GM12878 (cell line): ENCODE measurements around the gene PPL. TPM values are rescaled to one million over a fixed set of nuclear protein-coding genes. Genes with fewer than 3 reads are reported as not detected.

Experiments
- ATAC-seq: fragments of 200-7000 bp; cut with Tn5 transposase; 3 replicates; pipeline ENCODE4 v1.9.1; 2020; ENCODE audit warnings: mild to moderate bottlenecking, moderate library complexity
- BruUV-seq: library from RNA; stranded (reverse); fragments of 400-500 nt; replicated peaks from 2 replicates; lab custom pipeline; 2021; lab: Mats Ljungman, UMichigan
- CTCF ChIA-PET: fragments of 300-600 bp; sonication (Branson Sonifier 250); formaldehyde crosslinking; extraction: SDS; loops from one replicate; lab custom pipeline; 2021; ENCODE audit warnings: inconsistent platforms; lab: Yijun Ruan, JAX
- POLR2A ChIA-PET: fragments of 350-600 bp; formaldehyde crosslinking; extraction: SDS; loops from one replicate; lab custom pipeline; 2021; ENCODE audit warnings: inconsistent platforms; lab: Charles Lee
- RAD21 ChIA-PET: fragments of 300-600 bp; sonication (Branson Sonifier 250); formaldehyde crosslinking; loops from one replicate; lab custom pipeline; 2023; ENCODE audit warnings: antibody characterized with exemption; ENCODE audit not compliant: unreplicated experiment; lab: Charles Lee
- SMC1A ChIA-PET: fragments of 300-600 bp; sonication (Branson Sonifier 250); formaldehyde crosslinking; loops from one replicate; lab custom pipeline; 2023; ENCODE audit not compliant: unreplicated experiment, uncharacterized antibody; lab: Charles Lee
- DNase-seq: peaks from one replicate; pipeline ENCODE4 v3.0.0-alpha.2; 2011; ENCODE audit warnings: low read depth, low spot score
- FAIRE-seq: peaks from 3 replicates; lab custom pipeline; 2011; peaks lifted over from hg19 to GRCh38; lab: Jason Lieb, UNC
- H2AFZ ChIP-seq: 2 replicates; pipeline ENCODE4 v1.6.0; 2011; ENCODE audit warnings: low read depth, low read length, control low read depth; ENCODE audit not compliant: control insufficient read depth
- H3K27ac ChIP-seq: 2 replicates; pipeline ENCODE4 v1.5.1; 2011; ENCODE audit warnings: control low read depth; ENCODE audit not compliant: control insufficient read depth, insufficient read depth
- H3K27me3 ChIP-seq, 2 experiments: replicated peaks in 1 of 2; 2 replicates each; pipeline versions ENCODE4 v1.6.0 to v1.6.1; 2011; ENCODE audit warnings: low read length in 1 of 2; ENCODE audit not compliant: control insufficient read depth in 2 of 2, insufficient read depth in 2 of 2
- H3K36me3 ChIP-seq, 2 experiments: 2 replicates each; pipeline ENCODE4 v1.5.1; 2011; ENCODE audit warnings: low read length in 1 of 2; ENCODE audit not compliant: control insufficient read depth in 2 of 2, insufficient read depth in 2 of 2
- H3K4me1 ChIP-seq: 2 replicates; pipeline ENCODE4 v1.6.1; 2011; ENCODE audit warnings: mild to moderate bottlenecking, low read length, moderate library complexity, mixed read lengths; ENCODE audit not compliant: control insufficient read depth, insufficient read depth
- H3K4me2 ChIP-seq: 2 replicates; pipeline ENCODE4 v1.6.0; 2011; ENCODE audit warnings: control low read depth; ENCODE audit not compliant: control insufficient read depth, insufficient read depth
- H3K4me3 ChIP-seq: fragments of 200-600 bp; sonication (generic); 2 replicates; pipeline ENCODE4 v1.5.1; 2016
- H3K79me2 ChIP-seq: 2 replicates; pipeline ENCODE4 v1.6.0; 2011; ENCODE audit warnings: low read length; ENCODE audit not compliant: control insufficient read depth, insufficient read depth
- H3K9ac ChIP-seq: 2 replicates; pipeline ENCODE4 v1.8.0; 2011; ENCODE audit warnings: low read length, control low read depth, mixed read lengths; ENCODE audit not compliant: control insufficient read depth, insufficient read depth
- H3K9me3 ChIP-seq: replicated peaks from 3 replicates; pipeline ENCODE4 v1.5.1; 2011; ENCODE audit warnings: mild to moderate bottlenecking, low read length; ENCODE audit not compliant: control insufficient read depth, insufficient read depth
- H4K20me1 ChIP-seq: 2 replicates; pipeline ENCODE4 v1.6.0; 2011; ENCODE audit not compliant: control insufficient read depth, insufficient read depth
- BCL11A ChIP-seq: IDR thresholded peaks from 2 replicates; pipeline ENCODE4 v1.6.1; 2011; ENCODE audit warnings: low read depth, low read length
- ETV6 ChIP-seq, 2 experiments: fragments of 450-650 bp in 1 of 2; IDR thresholded peaks in 1 of 2; conservative IDR thresholded peaks in 1 of 2; 2 replicates each; pipeline ENCODE4 v1.6.1; 2014; ENCODE audit warnings: antibody characterized with exemption in 1 of 2, borderline replicate concordance in 1 of 2, low read depth in 1 of 2, mild to moderate bottlenecking in 1 of 2, moderate library complexity in 1 of 2
- FOXK2 ChIP-seq: fragments of 450-650 bp; IDR thresholded peaks from 2 replicates; pipeline ENCODE4 v1.6.1; 2017; ENCODE audit warnings: mild to moderate bottlenecking, moderate library complexity
- SMAD1 ChIP-seq: fragments of 450-650 bp; IDR thresholded peaks from 2 replicates; pipeline ENCODE4 v1.6.1; 2018; ENCODE audit warnings: mild to moderate bottlenecking, low read depth; ENCODE audit not compliant: partially characterized antibody
- TCF3 ChIP-seq: IDR thresholded peaks from 2 replicates; pipeline ENCODE4 v1.6.1; 2012; ENCODE audit warnings: low read depth, mild to moderate bottlenecking, low read length, borderline replicate concordance; ENCODE audit not compliant: insufficient read depth
- ZNF24 ChIP-seq: fragments of 450-650 bp; IDR thresholded peaks from 2 replicates; pipeline ENCODE4 v1.6.1; 2017; ENCODE audit warnings: antibody characterized with exemption, mild to moderate bottlenecking
- WGBS: methylation state at CpG from one replicate; pipeline ENCODE4 v1.1.6; 2016; ENCODE audit warnings: low lambda C conversion rate; ENCODE audit not compliant: insufficient replicate concordance, insufficient coverage; ENCODE audit errors: missing lambda C conversion rate; 5-methylcytosine and 5-hydroxymethylcytosine counted together
- in situ Hi-C: fragments of 300-500 bp; cut with MboI; formaldehyde crosslinking; loops from 9 replicates; pipeline ENCODE4 v1.14.3; 2018; ENCODE audit warnings: mixed read lengths
- intact Hi-C: fragments of 100-400 bp; cut with micrococcal nuclease; formaldehyde crosslinking; loops from one replicate; pipeline ENCODE4 v1.14.2; 2022; ENCODE audit not compliant: unreplicated experiment
- polyA plus RNA-seq, 11 experiments: library from polyadenylated mRNA; depleted of rRNA in 4 of 11; unstranded in 6 of 11; stranded (reverse) in 5 of 11; fragments of >200 nt; fragmentation: Nextera tagmentation in 4 of 11; fragmentation: Illumina TruSeq in 1 of 11; extraction: Ambion mirVana in 4 of 11; extraction: Trizol in 1 of 11; gene quantifications; 1 replicate in 1 of 11; 2 replicates in 10 of 11; pipeline versions ENCODE4 v1.2.1 to v1.2.3, GENCODE V29; 2011 to 2016; ENCODE audit warnings: inconsistent platforms in 2 of 11, missing spikeins in 2 of 11, low read depth in 1 of 11
- total RNA-seq, 4 experiments: library from RNA; depleted of rRNA in 3 of 4; stranded (reverse); fragments of >200 nt in 3 of 4; fragmentation: Illumina TruSeq in 1 of 4; extraction: Trizol in 1 of 4; gene quantifications; 2 replicates each; pipeline versions ENCODE4 v1.2.1 to v1.2.3, GENCODE V29; 2013 to 2021
- TF ChIP-seq, protein P1 (sequence below): fragments of 450-650 bp; IDR thresholded peaks from 2 replicates; pipeline ENCODE4 v1.6.1; 2017; ENCODE audit warnings: mild to moderate bottlenecking, moderate library complexity
- TF ChIP-seq, protein P2 (sequence below): fragments of 450-650 bp; IDR thresholded peaks from 2 replicates; pipeline ENCODE4 v1.6.1; 2014; ENCODE audit warnings: mild to moderate bottlenecking
- TF ChIP-seq, protein P3 (sequence below): fragments of 450-650 bp; conservative IDR thresholded peaks from 2 replicates; pipeline ENCODE4 v1.6.1; 2017; ENCODE audit warnings: mild to moderate bottlenecking, moderate library complexity
- TF ChIP-seq, protein P4 (sequence below): IDR thresholded peaks from 2 replicates; pipeline ENCODE4 v1.6.1; 2011; ENCODE audit warnings: borderline replicate concordance, low read depth, mild to moderate bottlenecking, moderate library complexity, low read length; ENCODE audit not compliant: insufficient read depth, poor library complexity, severe bottlenecking

Gene PPL
- total and polyA plus RNA-seq, 10 of the 15 experiments (the other 5 are each of a cell fraction or from before 2014, with no cell fraction given): 0.03 to 0.47 (median 0.05) TPM; not detected in 2

DNA sequence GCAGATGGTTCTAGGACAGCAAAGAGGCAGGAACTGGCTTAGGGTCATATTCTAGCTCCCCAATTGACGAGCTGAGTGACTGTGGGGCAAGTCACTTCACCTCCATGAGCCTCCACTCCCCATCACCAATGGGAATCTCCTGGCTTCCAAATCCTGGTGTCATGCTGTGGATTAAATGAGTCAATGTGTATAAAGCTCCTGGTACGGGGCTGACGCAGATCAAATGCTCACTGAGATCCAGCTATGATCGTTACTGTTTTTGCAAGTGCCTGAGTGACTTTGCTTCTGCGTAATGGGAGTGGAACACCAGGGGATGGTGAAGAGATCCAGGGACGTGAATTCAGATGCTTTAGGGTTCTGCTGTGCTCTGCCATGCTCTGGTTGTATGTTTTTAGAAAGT, 23.6 kb upstream of the PPL start (continued):
- TF ChIP-seq, protein P1, sequence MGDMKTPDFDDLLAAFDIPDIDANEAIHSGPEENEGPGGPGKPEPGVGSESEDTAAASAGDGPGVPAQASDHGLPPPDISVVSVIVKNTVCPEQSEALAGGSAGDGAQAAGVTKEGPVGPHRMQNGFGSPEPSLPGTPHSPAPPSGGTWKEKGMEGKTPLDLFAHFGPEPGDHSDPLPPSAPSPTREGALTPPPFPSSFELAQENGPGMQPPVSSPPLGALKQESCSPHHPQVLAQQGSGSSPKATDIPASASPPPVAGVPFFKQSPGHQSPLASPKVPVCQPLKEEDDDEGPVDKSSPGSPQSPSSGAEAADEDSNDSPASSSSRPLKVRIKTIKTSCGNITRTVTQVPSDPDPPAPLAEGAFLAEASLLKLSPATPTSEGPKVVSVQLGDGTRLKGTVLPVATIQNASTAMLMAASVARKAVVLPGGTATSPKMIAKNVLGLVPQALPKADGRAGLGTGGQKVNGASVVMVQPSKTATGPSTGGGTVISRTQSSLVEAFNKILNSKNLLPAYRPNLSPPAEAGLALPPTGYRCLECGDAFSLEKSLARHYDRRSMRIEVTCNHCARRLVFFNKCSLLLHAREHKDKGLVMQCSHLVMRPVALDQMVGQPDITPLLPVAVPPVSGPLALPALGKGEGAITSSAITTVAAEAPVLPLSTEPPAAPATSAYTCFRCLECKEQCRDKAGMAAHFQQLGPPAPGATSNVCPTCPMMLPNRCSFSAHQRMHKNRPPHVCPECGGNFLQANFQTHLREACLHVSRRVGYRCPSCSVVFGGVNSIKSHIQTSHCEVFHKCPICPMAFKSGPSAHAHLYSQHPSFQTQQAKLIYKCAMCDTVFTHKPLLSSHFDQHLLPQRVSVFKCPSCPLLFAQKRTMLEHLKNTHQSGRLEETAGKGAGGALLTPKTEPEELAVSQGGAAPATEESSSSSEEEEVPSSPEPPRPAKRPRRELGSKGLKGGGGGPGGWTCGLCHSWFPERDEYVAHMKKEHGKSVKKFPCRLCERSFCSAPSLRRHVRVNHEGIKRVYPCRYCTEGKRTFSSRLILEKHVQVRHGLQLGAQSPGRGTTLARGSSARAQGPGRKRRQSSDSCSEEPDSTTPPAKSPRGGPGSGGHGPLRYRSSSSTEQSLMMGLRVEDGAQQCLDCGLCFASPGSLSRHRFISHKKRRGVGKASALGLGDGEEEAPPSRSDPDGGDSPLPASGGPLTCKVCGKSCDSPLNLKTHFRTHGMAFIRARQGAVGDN: no peak

DNA sequence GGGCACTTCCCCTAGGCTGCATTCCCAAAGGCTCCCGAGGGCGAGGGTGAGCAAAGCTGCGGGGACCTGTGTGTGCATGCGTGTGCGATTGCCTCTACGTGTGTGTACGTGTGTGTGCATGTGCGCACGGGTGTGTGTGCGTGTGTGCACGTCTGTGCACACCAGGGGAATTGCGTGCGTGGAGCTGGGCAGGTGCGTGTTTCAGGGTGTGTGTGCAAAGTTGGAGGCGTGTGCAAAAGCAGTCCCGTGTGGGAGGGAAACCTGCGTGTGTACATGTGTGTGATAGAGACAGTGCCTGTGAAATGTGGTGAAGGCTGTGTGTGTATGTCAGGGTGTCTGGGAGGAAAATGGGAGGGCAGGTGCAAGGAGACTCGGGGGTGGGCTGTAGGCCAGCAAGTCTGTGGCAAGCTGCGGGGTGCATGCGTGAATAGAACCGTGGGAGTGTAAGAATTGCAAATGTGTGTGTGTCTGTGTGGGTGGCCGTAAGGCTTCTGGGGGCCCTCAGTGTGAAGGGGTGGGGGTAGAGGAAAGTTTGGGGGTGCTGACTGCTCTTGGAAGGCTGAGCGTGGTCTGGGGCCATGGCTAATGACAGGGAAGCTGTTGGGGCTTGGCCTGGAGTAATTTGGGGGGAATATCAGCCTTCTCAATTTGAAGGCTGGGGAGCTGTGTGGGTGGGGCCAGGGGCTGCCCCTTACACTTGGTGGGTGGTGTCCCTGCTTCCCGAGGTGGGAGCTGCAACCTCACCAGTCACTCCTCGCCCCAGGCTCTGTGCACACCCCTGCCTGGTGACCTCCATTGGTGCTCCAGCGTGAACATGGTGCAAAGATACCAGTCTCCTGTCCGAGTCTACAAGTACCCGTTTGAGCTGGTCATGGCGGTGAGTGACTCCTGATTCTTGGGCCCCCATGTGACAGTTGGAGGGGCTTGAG, 21.8 kb upstream of the PPL start:
- Histone ChIP-seq H3K4me3 (no peak overlapping the region), H3K79me2 (no peaks in the 10 kb centered on the region), H3K9ac (no peak overlapping the region), H3K4me1 (peaks cover 4% of the 10 kb centered on the region; the same call in 1 of the 2 replicates), H3K27ac (no peak overlapping the region), H2AFZ (no peak overlapping the region), H3K4me2 (peak overlapping the region; percentile 53), H4K20me1 (no peaks in the 10 kb centered on the region), H3K36me3 (no peaks in the 10 kb centered on the region), H3K9me3 (no peaks in the 10 kb centered on the region), H3K27me3 (no peaks in the 10 kb centered on the region; a peak in 2 of 4 replicates)
- WGBS: 51% methylated on average over 29 of the region's 29 CpGs
- ATAC-seq: no peak
- intact Hi-C loops (loop anchor here (5.0 to 10.0 kb wide), 6 partner anchors 111 to 651 kb away; partner anchors contain the start of genes GLYR1, NUDT16L1, ROGDI and UBN1), in situ Hi-C loops (loop anchor here (10.0 kb wide), 2 partner anchors 344 to 444 kb away; partner anchors contain the start of gene UBALD1)
- ChIA-PET SMC1A (interaction anchor here (0.9 kb wide), 1 partner anchor 40 kb away, joined by 3 read pairs; no protein-coding TSS in a partner anchor), POLR2A (no interaction called here), CTCF (interaction anchor here (0.6 to 0.9 kb wide), 2 partner anchors 127 to 651 kb away, joined by 3 to 5 read pairs; no protein-coding TSS in a partner anchor), RAD21 (no interaction called here)
- BruUV-seq: no TSS peak
- FAIRE-seq: no peak
- DNase-seq: no peak
- TF ChIP-seq, protein P2, sequence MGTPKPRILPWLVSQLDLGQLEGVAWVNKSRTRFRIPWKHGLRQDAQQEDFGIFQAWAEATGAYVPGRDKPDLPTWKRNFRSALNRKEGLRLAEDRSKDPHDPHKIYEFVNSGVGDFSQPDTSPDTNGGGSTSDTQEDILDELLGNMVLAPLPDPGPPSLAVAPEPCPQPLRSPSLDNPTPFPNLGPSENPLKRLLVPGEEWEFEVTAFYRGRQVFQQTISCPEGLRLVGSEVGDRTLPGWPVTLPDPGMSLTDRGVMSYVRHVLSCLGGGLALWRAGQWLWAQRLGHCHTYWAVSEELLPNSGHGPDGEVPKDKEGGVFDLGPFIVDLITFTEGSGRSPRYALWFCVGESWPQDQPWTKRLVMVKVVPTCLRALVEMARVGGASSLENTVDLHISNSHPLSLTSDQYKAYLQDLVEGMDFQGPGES: no peak
- TF ChIP-seq, protein P3, sequence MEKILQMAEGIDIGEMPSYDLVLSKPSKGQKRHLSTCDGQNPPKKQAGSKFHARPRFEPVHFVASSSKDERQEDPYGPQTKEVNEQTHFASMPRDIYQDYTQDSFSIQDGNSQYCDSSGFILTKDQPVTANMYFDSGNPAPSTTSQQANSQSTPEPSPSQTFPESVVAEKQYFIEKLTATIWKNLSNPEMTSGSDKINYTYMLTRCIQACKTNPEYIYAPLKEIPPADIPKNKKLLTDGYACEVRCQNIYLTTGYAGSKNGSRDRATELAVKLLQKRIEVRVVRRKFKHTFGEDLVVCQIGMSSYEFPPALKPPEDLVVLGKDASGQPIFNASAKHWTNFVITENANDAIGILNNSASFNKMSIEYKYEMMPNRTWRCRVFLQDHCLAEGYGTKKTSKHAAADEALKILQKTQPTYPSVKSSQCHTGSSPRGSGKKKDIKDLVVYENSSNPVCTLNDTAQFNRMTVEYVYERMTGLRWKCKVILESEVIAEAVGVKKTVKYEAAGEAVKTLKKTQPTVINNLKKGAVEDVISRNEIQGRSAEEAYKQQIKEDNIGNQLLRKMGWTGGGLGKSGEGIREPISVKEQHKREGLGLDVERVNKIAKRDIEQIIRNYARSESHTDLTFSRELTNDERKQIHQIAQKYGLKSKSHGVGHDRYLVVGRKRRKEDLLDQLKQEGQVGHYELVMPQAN: no peak
- TF ChIP-seq, protein P4, sequence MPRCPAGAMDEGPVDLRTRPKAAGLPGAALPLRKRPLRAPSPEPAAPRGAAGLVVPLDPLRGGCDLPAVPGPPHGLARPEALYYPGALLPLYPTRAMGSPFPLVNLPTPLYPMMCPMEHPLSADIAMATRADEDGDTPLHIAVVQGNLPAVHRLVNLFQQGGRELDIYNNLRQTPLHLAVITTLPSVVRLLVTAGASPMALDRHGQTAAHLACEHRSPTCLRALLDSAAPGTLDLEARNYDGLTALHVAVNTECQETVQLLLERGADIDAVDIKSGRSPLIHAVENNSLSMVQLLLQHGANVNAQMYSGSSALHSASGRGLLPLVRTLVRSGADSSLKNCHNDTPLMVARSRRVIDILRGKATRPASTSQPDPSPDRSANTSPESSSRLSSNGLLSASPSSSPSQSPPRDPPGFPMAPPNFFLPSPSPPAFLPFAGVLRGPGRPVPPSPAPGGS: peak; percentile 96
- TF ChIP-seq SMAD1 (no peak), BCL11A (no peak), FOXK2 (no peak), TCF3 (peak; percentile 37; the same call in 1 of the 2 replicates), ZNF24 (no peak), ETV6 (conservative IDR thresholded peaks at IDR 0.05 in 1 of 2, IDR thresholded peaks at IDR 0.05 in 1 of 2; ENCODE audit: borderline replicate concordance in 1 of 2, low read depth in 1 of 2) (no peak)
